ENCODE measurements around the gene RPL27A. TPM values are rescaled to one million over a fixed set of nuclear protein-coding genes. Genes with fewer than 3 reads are reported as not detected.

Gene RPL27A
- total RNA-seq, 1 experiment from 2014 or later = 560 TPM

DNA sequence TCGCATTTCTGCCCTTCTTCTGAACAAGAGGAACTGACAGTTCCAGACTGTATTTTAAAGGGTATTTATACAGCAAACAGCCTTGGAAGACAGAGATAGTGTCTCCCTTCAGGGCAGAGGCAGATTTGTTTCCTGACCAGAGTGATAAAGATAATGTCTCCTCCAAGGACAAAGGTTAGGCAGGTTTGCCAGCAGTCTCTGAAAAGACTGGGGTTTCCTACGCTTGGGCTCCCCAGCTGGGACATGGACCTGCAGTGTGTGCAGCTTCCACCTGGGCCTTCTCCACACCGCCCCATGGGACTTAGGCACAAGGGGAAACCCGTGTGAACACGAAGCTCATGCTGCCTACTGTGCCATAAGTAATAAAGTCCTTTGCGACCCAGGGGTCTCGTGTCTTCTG lies 42.1 kb downstream of the RPL27A start:
- POLR2A ChIA-PET (ENCODE audit: unreplicated experiment) = no interaction called here

DNA sequence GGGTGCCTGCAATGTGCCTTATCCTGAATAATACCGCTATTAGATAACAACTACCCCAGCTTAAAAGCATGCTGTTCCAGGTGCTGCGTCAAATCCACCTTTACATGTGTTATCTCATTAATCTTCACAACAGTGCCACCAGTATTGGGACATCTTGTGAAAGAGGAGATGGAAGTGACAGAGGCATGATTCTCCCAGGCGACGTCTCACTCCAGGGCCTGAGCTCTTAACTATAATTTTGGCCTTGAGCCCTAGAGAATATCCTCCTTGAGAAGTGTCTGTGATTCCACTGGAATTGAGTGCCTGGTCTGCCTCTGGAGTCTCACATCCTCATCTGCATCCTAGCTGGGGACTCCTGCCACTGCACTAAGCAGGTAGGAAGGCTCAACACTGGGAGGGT lies 43.8 kb downstream of the RPL27A start:
- H4K20me1 ChIP-seq (ENCODE audit: insufficient read depth) = no peaks in the 10 kb centered on the region
- no peaks in the 10 kb centered on the region for H3K27me3 ChIP-seq (ENCODE audit: insufficient read depth, low read depth)
- BruUV-seq (replicated peaks) = no TSS peak
- TF ChIP-seq, protein P1, sequence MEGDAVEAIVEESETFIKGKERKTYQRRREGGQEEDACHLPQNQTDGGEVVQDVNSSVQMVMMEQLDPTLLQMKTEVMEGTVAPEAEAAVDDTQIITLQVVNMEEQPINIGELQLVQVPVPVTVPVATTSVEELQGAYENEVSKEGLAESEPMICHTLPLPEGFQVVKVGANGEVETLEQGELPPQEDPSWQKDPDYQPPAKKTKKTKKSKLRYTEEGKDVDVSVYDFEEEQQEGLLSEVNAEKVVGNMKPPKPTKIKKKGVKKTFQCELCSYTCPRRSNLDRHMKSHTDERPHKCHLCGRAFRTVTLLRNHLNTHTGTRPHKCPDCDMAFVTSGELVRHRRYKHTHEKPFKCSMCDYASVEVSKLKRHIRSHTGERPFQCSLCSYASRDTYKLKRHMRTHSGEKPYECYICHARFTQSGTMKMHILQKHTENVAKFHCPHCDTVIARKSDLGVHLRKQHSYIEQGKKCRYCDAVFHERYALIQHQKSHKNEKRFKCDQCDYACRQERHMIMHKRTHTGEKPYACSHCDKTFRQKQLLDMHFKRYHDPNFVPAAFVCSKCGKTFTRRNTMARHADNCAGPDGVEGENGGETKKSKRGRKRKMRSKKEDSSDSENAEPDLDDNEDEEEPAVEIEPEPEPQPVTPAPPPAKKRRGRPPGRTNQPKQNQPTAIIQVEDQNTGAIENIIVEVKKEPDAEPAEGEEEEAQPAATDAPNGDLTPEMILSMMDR (conservative IDR thresholded peaks at IDR 0.05) = no peak
- no peak for TF ChIP-seq EZH2 (IDR thresholded peaks at IDR 0.05; ENCODE audit: low read depth)
- no peaks in the 10 kb centered on the region for H3K79me2 ChIP-seq (ENCODE audit: low read depth)
- H3K9me2 ChIP-seq (ENCODE audit: insufficient read depth) = no peaks in the 10 kb centered on the region
- intact Hi-C loops (cut with micrococcal nuclease; ENCODE audit: unreplicated experiment) = no loop called here
- H3K4me1 ChIP-seq (replicated peaks; ENCODE audit: insufficient read depth) = peaks cover 19% of the 10 kb centered on the region
- H3K4me2 ChIP-seq = no peak overlapping the region
- H3K9me3 ChIP-seq (ENCODE audit: insufficient read depth, low read depth) = no peaks in the 10 kb centered on the region
- no peak for DNase-seq
- H2AFZ ChIP-seq = no peak overlapping the region
- CTCF ChIA-PET = no interaction called here
- H3K36me3 ChIP-seq (ENCODE audit: low read depth) = no peaks in the 10 kb centered on the region
- H3K4me3 ChIP-seq = no peak overlapping the region
- H3F3A ChIP-seq (ENCODE audit: insufficient read depth, low read depth) = peaks cover 8% of the 10 kb centered on the region; the same call in 1 of the 2 replicates
- no peak overlapping the region for H3K27ac ChIP-seq
- POLR2A ChIA-PET (ENCODE audit: unreplicated experiment) = no interaction called here

More for the DNA sequence above, 42.1 kb downstream of the RPL27A start:
- Histone ChIP-seq H3K4me1 (replicated peaks; ENCODE audit: insufficient read depth) (peaks cover 37% of the 10 kb centered on the region), H3K27me3 (ENCODE audit: insufficient read depth, low read depth) (no peaks in the 10 kb centered on the region), H3K36me3 (ENCODE audit: low read depth) (no peaks in the 10 kb centered on the region), H3K9me3 (ENCODE audit: insufficient read depth, low read depth) (no peaks in the 10 kb centered on the region), H3K79me2 (ENCODE audit: low read depth) (0 out of 2 replicates have a peak, but pooled peaks cover 3% of the 10 kb centered on the region), H3K4me3 (no peak overlapping the region), H3K27ac (no peak overlapping the region), H3K4me2 (no peak overlapping the region), H3F3A (ENCODE audit: insufficient read depth, low read depth) (peaks cover 22% of the 10 kb centered on the region; the same call in 1 of the 2 replicates), H2AFZ (no peak overlapping the region), H4K20me1 (ENCODE audit: insufficient read depth) (no peaks in the 10 kb centered on the region), H3K9me2 (ENCODE audit: insufficient read depth) (no peaks in the 10 kb centered on the region)
- CTCF ChIA-PET = no interaction called here
- no peak for DNase-seq
- no TSS peak for BruUV-seq (replicated peaks)
- intact Hi-C loops (cut with micrococcal nuclease; ENCODE audit: unreplicated experiment) = no loop called here
- no peak for TF ChIP-seq EZH2 (IDR thresholded peaks at IDR 0.05; ENCODE audit: low read depth)
- TF ChIP-seq, protein P1 (conservative IDR thresholded peaks at IDR 0.05) = no peak

DNA sequence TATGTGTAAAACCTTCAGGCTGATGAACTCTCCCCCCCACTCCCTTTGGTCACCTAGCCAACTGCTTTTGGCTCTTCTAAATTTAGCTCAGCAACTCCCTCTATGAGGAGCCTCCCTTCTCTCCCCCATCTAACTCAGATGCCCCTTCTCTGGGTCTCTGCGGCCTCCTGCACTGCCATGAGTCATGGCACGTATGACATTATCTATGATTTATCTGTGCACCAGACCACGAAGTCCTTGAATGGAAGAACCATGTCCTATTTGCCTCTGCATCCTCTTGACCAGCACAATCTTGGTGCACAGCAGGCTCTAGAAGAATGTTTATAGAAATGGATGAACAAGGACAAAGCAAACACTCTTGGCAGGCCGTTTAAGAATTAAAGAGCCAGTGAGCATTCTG lies 46.0 kb downstream of the RPL27A start:
- POLR2A ChIA-PET (ENCODE audit: unreplicated experiment) = no interaction called here
- no peaks in the 10 kb centered on the region for H4K20me1 ChIP-seq (ENCODE audit: insufficient read depth)
- intact Hi-C loops (cut with micrococcal nuclease; ENCODE audit: unreplicated experiment) = no loop called here
- H3F3A ChIP-seq (ENCODE audit: insufficient read depth, low read depth) = 0 out of 2 replicates have a peak, but pooled peaks cover 4% of the 10 kb centered on the region
- TF ChIP-seq EZH2 (IDR thresholded peaks at IDR 0.05; ENCODE audit: low read depth) = no peak
- TF ChIP-seq, protein P1 (conservative IDR thresholded peaks at IDR 0.05) = no peak
- H3K27me3 ChIP-seq (ENCODE audit: insufficient read depth, low read depth) = no peaks in the 10 kb centered on the region
- H3K36me3 ChIP-seq (ENCODE audit: low read depth) = no peaks in the 10 kb centered on the region
- H2AFZ ChIP-seq = no peak overlapping the region
- no peaks in the 10 kb centered on the region for H3K9me3 ChIP-seq (ENCODE audit: insufficient read depth, low read depth)
- BruUV-seq (replicated peaks) = no TSS peak
- no peak for DNase-seq
- CTCF ChIA-PET = no interaction called here
- no peak overlapping the region for H3K4me2 ChIP-seq
- no peaks in the 10 kb centered on the region for H3K79me2 ChIP-seq (ENCODE audit: low read depth)
- H3K4me3 ChIP-seq = no peak overlapping the region
- H3K9me2 ChIP-seq (ENCODE audit: insufficient read depth) = no peaks in the 10 kb centered on the region
- no peak overlapping the region for H3K27ac ChIP-seq
- H3K4me1 ChIP-seq (replicated peaks; ENCODE audit: insufficient read depth) = peaks cover 20% of the 10 kb centered on the region
